ENCODE measurements around the gene RAB6B. TPM values are rescaled to one million over a fixed set of nuclear protein-coding genes. Genes with fewer than 3 reads are reported as not detected.

RAB6B gene
- total and polyA plus RNA-seq, 4 experiments from 2014 or later, result 0.34 to 1.8 (median 0.46) TPM

GRCh38 chr3:133899311-133899710 is 3.6 kb upstream of the RAB6B start:
- Histone ChIP-seq H3K27me3 (ENCODE audit: insufficient read depth, low read length) (no peaks in the 10 kb centered on the region), H3K36me3 (ENCODE audit: insufficient read depth, low read length) (no peaks in the 10 kb centered on the region), H3K9me3 (ENCODE audit: control insufficient read depth in 1 of 2, low read length in 2 of 2) (no peaks in the 10 kb centered on the region), H3K4me1 (ENCODE audit: insufficient read depth, low read length) (no peaks in the 10 kb centered on the region), H3K27ac (ENCODE audit: low read depth, low read length) (no peak overlapping the region), H3K4me3 (ENCODE audit: low read length in 2 of 2) (no peak overlapping the region)
- intact Hi-C loops (cut with micrococcal nuclease), result no loop called here
- no peaks in the 10 kb centered on the region for H3K36me3 Mint-ChIP-seq
- H3K27ac Mint-ChIP-seq, result no peak overlapping the region
- ChIA-PET CTCF (ENCODE audit: partially characterized antibody) (no interaction called here), POLR2A (ENCODE audit: partially characterized antibody) (no interaction called here)
- DNase-seq, result no peak
- H3K4me3 Mint-ChIP-seq, result no peak overlapping the region
- peaks cover 0 to 10% (median 6%) of the 10 kb centered on the region in 8 donors for H3K9me3 Mint-ChIP-seq
- peaks cover 0 to 12% (median 6%) of the 10 kb centered on the region in 4 donors for H3K4me1 Mint-ChIP-seq
- H3K27me3 Mint-ChIP-seq, result peaks cover 13 to 22% of the 10 kb centered on the region in 2 donors

- peak overlapping the region in 1 of 8 donors; percentile 44 for H3K4me3 Mint-ChIP-seq
- ChIA-PET CTCF (ENCODE audit: partially characterized antibody) (no interaction called here), POLR2A (ENCODE audit: partially characterized antibody) (no interaction called here)
- no peak overlapping the region for H3K27ac Mint-ChIP-seq
- no peak for DNase-seq
- H3K27me3 ChIP-seq (ENCODE audit: insufficient read depth, low read length), result no peaks in the 10 kb centered on the region
- no peak overlapping the region for H3K4me3 ChIP-seq (ENCODE audit: low read length in 2 of 2)
- peaks cover 25 to 26% of the 10 kb centered on the region in 2 donors for H3K27me3 Mint-ChIP-seq
- no peaks in the 10 kb centered on the region for H3K36me3 ChIP-seq (ENCODE audit: insufficient read depth, low read length)
- no peak overlapping the region for H3K27ac ChIP-seq (ENCODE audit: low read depth, low read length)
- H3K4me1 Mint-ChIP-seq, result peaks cover 0 to 18% (median 6%) of the 10 kb centered on the region in 4 donors
- H3K9me3 Mint-ChIP-seq, result peaks cover 0 to 2% (median under 1%) of the 10 kb centered on the region in 8 donors
- intact Hi-C loops (cut with micrococcal nuclease), result no loop called here
- no peaks in the 10 kb centered on the region for H3K9me3 ChIP-seq (ENCODE audit: control insufficient read depth in 1 of 2, low read length in 2 of 2)
- no peaks in the 10 kb centered on the region for H3K4me1 ChIP-seq (ENCODE audit: insufficient read depth, low read length)
- H3K36me3 Mint-ChIP-seq, result no peaks in the 10 kb centered on the region
These were observed 1.9 kb upstream of the RAB6B start for GRCh38 chr3:133897547-133897946.

- Mint-ChIP-seq H3K36me3 (no peaks in the 10 kb centered on the region), H3K9me3 (no peaks in the 10 kb centered on the region), H3K4me3 (peak overlapping the region in 5 of 8 donors; percentile 39 to 73 (median 48)), H3K4me1 (peaks cover 0 to 18% (median 6%) of the 10 kb centered on the region in 4 donors), H3K27me3 (peaks cover 30 to 31% of the 10 kb centered on the region in 2 donors), H3K27ac (no peak overlapping the region)
- no peaks in the 10 kb centered on the region for H3K36me3 ChIP-seq (ENCODE audit: insufficient read depth, low read length)
- ChIA-PET CTCF (ENCODE audit: partially characterized antibody) (no interaction called here), POLR2A (ENCODE audit: partially characterized antibody) (no interaction called here)
- DNase-seq, result no peak
- H3K27ac ChIP-seq (ENCODE audit: low read depth, low read length), result no peak overlapping the region
- H3K4me1 ChIP-seq (ENCODE audit: insufficient read depth, low read length), result no peaks in the 10 kb centered on the region
- intact Hi-C loops (cut with micrococcal nuclease), result no loop called here
- no peak overlapping the region for H3K4me3 ChIP-seq (ENCODE audit: low read length in 2 of 2)
- no peaks in the 10 kb centered on the region for H3K9me3 ChIP-seq (ENCODE audit: control insufficient read depth in 1 of 2, low read length in 2 of 2)
- no peaks in the 10 kb centered on the region for H3K27me3 ChIP-seq (ENCODE audit: insufficient read depth, low read length)
These were observed 500 bp upstream of the RAB6B start for GRCh38 chr3:133896002-133896761.

- intact Hi-C loops (cut with micrococcal nuclease), result no loop called here
- Mint-ChIP-seq H3K9me3 (no peaks in the 10 kb centered on the region), H3K27me3 (peaks cover 32 to 36% of the 10 kb centered on the region in 2 donors), H3K4me1 (peaks cover 0 to 18% (median 6%) of the 10 kb centered on the region in 4 donors), H3K4me3 (peak overlapping the region in 2 of 8 donors; percentile 23 to 24), H3K27ac (no peak overlapping the region), H3K36me3 (no peaks in the 10 kb centered on the region)
- no peak overlapping the region for H3K27ac ChIP-seq (ENCODE audit: low read depth, low read length)
- H3K4me1 ChIP-seq (ENCODE audit: insufficient read depth, low read length), result no peaks in the 10 kb centered on the region
- H3K9me3 ChIP-seq (ENCODE audit: control insufficient read depth in 1 of 2, low read length in 2 of 2), result no peaks in the 10 kb centered on the region
- DNase-seq, result no peak
- H3K27me3 ChIP-seq (ENCODE audit: insufficient read depth, low read length), result no peaks in the 10 kb centered on the region
- CTCF ChIA-PET (ENCODE audit: partially characterized antibody), result no interaction called here
- H3K36me3 ChIP-seq (ENCODE audit: insufficient read depth, low read length), result no peaks in the 10 kb centered on the region
- H3K4me3 ChIP-seq (ENCODE audit: low read length in 2 of 2), result no peak overlapping the region
- POLR2A ChIA-PET (ENCODE audit: partially characterized antibody), result no interaction called here
These were observed 1.1 kb downstream of the RAB6B start for GRCh38 chr3:133894353-133895207.

GRCh38 chr3:133893683-133894352 is 1.9 kb downstream of the RAB6B start:
- POLR2A ChIA-PET (ENCODE audit: partially characterized antibody), result no interaction called here
- H3K27ac Mint-ChIP-seq, result no peak overlapping the region
- peaks cover 0 to 18% (median 6%) of the 10 kb centered on the region in 4 donors for H3K4me1 Mint-ChIP-seq
- Histone ChIP-seq H3K27me3 (ENCODE audit: insufficient read depth, low read length) (no peaks in the 10 kb centered on the region), H3K4me3 (ENCODE audit: low read length in 2 of 2) (no peak overlapping the region), H3K9me3 (ENCODE audit: control insufficient read depth in 1 of 2, low read length in 2 of 2) (no peaks in the 10 kb centered on the region), H3K4me1 (ENCODE audit: insufficient read depth, low read length) (no peaks in the 10 kb centered on the region), H3K27ac (ENCODE audit: low read depth, low read length) (no peak overlapping the region), H3K36me3 (ENCODE audit: insufficient read depth, low read length) (no peaks in the 10 kb centered on the region)
- H3K9me3 Mint-ChIP-seq, result no peaks in the 10 kb centered on the region
- CTCF ChIA-PET (ENCODE audit: partially characterized antibody), result no interaction called here
- peaks cover 32 to 36% of the 10 kb centered on the region in 2 donors for H3K27me3 Mint-ChIP-seq
- peak overlapping the region in 5 of 8 donors; percentile 1 to 36 (median 21) for H3K4me3 Mint-ChIP-seq
- DNase-seq, result no peak
- H3K36me3 Mint-ChIP-seq, result no peaks in the 10 kb centered on the region
- intact Hi-C loops (cut with micrococcal nuclease), result no loop called here

GRCh38 chr3:133892541-133893231 is 3.0 kb downstream of the RAB6B start:
- no peak for DNase-seq
- Histone ChIP-seq H3K36me3 (ENCODE audit: insufficient read depth, low read length) (no peaks in the 10 kb centered on the region), H3K27ac (ENCODE audit: low read depth, low read length) (no peak overlapping the region), H3K4me1 (ENCODE audit: insufficient read depth, low read length) (no peaks in the 10 kb centered on the region), H3K4me3 (ENCODE audit: low read length in 2 of 2) (no peak overlapping the region), H3K9me3 (ENCODE audit: control insufficient read depth in 1 of 2, low read length in 2 of 2) (no peaks in the 10 kb centered on the region), H3K27me3 (ENCODE audit: insufficient read depth, low read length) (no peaks in the 10 kb centered on the region)
- Mint-ChIP-seq H3K4me1 (peaks cover 0 to 18% (median 9%) of the 10 kb centered on the region in 4 donors), H3K9me3 (no peaks in the 10 kb centered on the region), H3K27me3 (peaks cover 26 to 36% of the 10 kb centered on the region in 2 donors), H3K4me3 (no peak overlapping the region), H3K27ac (no peak overlapping the region), H3K36me3 (no peaks in the 10 kb centered on the region)
- POLR2A ChIA-PET (ENCODE audit: partially characterized antibody), result no interaction called here
- intact Hi-C loops (cut with micrococcal nuclease), result no loop called here
- CTCF ChIA-PET (ENCODE audit: partially characterized antibody), result no interaction called here
